NOMO-1 treated with DMSO at 0.1 percent for 48 hours (cell line): ENCODE results near the gene FGF18.
"Not testable (repeated sequence)": the region's sequence is repeated elsewhere in the genome, so short reads cannot be mapped to it uniquely, and the experiment has no call there.

Experiments used
- DNase-seq: peaks from one replicate; lab custom pipeline; 2025; ENCODE audit not compliant: unreplicated experiment; lab: John Stamatoyannopoulos, UW

Gene FGF18

GRCh38 chr5:171398660-171399059 is 20.8 kb upstream of the FGF18 start:
- not testable (repeated sequence) for DNase-seq

DNA sequence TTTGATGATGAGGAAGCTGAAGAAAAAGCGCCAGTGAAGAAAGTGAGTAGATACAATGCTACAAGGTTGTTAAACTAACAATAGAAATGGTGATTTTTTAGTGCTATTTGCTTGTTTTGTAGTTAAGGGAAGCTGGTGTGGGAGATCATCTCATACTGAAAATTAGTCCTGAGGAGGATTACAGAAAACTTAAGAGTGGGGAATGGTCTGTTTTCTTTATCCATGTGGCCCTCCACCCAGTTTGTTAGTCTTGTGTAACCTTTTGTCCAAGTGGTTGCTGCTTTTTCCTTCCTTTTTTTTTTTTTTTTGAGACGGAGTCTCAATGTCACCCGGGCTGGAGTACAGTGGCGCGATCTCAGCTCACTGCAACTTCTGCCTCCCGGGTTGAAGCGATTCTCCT is 19.3 kb upstream of the FGF18 start:
- DNase-seq, result no peak

DNA sequence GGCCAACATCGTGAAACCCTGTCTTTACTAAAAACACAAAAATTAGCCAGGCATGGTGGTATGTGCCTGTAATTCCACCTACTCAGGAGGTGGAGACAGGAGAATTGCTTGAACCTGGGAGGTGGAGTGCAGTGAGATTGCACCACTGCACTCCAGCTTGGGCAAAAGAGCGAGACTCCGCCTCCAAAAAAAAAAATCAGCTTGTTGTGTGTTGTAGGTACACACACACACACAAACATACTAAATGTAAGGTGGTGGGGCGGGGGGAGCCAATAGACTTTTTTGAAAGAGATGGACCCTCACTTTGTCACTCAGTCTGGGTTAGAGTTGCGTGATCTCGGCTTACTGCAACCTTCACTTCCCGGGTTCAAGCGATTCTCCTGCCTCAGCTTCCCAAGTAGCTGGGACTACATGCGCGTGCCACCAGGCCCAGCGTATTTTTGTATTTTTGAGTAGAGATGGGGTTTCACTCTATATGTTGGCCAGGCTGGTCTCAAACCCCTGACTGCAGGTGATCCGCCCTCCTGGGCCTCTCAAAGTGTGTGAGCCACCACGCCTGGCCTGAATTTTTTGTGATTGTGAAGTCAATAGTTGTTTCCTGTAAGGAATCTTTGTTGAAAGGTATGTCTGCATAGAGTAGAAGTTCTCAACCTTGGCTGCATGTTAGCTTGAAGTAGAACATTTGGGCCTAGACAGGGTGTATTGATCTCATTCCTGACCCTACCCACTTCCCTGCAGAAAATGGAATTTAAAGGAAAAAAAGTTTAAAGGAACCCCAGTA is 18.1 kb upstream of the FGF18 start:
- DNase-seq, result no peak

DNA sequence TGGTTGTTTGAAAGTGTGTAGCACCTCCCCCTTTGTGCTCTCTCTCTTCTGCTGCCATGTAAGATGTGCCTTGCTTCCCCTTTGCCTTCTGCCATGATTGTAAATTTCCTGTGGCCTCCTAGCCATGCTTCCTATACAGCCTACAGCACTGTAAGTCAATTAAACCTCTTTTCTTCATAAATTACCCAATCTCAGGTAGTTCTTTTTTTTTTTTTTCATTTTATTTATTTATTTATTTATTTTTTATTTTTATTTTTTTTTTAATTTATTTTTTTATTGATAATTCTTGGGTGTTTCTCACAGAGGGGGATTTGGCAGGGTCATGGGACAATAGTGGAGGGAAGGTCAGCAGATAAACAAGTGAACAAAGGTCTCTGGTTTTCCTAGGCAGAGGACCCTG is 16.7 kb upstream of the FGF18 start:
- DNase-seq, result not testable (repeated sequence)

DNA sequence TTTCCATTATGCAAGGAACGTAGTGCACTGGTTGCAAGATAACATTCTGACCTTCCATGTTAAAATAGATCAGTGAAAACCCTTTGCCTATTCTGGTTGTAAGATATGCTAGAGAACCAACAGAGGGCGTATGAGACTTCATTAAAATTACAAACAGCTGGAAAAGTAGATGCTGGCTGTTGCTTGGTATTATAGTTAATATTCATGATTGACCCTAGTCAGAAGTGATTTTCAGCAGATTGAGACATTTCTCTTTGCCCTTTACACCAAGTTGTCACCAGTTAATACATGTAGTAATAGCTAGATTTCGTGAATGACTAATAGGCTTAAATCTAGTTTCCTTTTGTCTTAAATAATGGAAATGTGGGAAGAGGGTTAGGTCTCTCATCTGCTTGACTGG is 13.8 kb upstream of the FGF18 start:
- DNase-seq, result peak; percentile 25

DNA sequence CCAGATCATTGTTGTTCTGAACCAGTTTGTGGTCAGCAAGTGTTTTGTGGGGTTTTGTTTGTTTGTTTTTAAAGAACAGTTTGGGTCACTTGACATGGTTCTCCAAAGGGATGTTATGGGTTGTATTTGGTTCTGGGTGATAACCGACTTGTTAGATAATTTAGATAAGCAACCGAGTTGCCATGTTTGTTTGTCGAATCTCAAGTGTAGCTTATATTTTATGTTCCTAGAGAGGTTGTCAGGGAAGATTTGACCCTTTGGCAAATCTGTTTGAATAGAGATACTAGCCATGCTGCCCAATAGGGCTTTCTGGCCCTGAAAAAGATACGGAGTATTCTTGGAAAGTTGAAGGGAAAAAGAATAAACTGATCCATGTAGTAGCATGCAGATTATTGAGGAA is 12.2 kb upstream of the FGF18 start:
- DNase-seq, result no peak

GRCh38 chr5:171409164-171410136 is 10.0 kb upstream of the FGF18 start:
- DNase-seq, result no peak

- DNase-seq, result no peak
Observed at GRCh38 chr5:171410181-171410580, 9.3 kb upstream of the FGF18 start.

DNA sequence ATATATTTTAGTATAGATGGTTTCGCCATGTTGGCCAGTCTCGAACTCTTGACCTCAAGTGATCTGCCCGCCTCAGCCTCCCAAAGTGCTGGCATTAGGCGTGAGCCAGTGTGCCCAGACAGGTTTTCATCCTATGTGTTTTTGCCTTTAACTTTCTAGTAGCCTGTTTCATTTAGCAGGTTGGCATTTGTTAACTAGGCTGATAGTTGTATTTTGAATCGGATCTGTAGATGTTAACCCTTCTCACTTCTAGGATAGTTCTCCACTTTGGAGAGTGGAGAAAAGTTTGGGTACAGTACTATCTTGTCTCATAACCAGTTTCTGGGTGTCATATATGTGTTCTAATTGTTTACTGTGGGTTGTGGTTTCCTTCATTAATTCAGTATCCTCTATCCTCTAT is 7.3 kb upstream of the FGF18 start:
- DNase-seq, result no peak

GRCh38 chr5:171413153-171413910 is 6.1 kb upstream of the FGF18 start:
- DNase-seq, result no peak

DNA sequence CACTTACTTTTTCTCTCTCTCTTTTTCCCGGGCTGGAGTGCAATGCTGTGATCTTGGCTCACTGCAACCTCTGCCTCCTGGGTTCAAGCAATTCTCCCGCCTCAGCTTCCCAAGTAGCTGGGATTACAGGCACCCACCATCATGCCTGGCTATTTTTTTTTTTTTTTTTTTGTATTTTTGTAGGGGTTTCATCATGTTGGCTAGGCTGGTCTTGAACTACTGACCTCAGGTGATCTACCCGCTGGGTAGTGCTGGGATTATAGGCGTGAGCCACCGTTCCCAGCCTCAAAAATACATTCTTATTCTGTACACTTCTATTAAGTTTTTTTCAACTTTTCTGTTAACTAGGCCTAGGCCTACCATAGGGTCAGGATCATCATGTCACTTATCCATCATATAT is 5.5 kb upstream of the FGF18 start:
- not testable (repeated sequence) for DNase-seq

- no peak for DNase-seq
Observed at GRCh38 chr5:171415115-171415730, 4.2 kb upstream of the FGF18 start.

DNA sequence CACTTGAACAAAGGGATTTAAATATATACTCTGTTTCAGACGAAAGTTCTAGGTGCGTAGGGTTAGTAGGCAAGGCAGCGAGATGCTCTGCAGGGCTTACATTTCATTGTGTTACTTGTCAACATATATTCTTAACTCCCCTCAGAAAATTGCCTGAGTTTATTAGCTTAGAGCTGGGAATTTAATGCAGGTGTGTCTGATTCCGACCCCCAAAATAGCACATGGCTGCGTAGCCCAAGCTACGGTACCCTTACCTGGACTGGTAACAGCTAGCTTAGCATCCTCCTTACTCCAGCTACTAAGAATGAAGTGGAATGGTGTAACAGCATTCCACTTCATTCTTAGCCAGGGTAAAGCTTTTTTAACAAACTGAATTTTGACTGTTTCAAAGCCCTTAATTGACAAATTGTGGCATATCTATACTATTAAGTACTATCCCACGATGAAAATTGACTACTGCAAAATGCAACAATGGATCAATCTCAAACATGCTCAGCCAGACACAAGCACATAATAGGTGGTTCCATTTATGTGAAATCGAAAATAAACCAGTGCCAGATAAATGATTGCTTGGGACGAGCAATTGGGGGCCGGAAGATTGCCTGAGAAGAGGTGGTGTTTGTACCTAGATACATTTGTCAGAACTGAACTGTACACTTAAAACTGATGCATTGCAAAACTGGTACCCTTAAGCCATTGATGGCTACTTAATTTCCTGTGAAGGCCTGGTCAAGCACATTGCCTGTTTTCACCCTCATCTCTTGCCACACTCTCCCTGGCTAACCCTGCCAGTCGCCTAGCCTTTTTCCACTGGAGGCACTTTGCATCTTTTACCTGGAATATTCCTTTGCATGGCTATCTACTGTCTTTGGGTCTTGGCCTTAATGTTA is 3.0 kb upstream of the FGF18 start:
- DNase-seq, result no peak

- DNase-seq, result peak; percentile 53
Observed at GRCh38 chr5:171418316-171418981, 998 bp upstream of the FGF18 start.

- DNase-seq, result peak; percentile 38
Observed at GRCh38 chr5:171419688-171420430, 412 bp downstream of the FGF18 start.

DNA sequence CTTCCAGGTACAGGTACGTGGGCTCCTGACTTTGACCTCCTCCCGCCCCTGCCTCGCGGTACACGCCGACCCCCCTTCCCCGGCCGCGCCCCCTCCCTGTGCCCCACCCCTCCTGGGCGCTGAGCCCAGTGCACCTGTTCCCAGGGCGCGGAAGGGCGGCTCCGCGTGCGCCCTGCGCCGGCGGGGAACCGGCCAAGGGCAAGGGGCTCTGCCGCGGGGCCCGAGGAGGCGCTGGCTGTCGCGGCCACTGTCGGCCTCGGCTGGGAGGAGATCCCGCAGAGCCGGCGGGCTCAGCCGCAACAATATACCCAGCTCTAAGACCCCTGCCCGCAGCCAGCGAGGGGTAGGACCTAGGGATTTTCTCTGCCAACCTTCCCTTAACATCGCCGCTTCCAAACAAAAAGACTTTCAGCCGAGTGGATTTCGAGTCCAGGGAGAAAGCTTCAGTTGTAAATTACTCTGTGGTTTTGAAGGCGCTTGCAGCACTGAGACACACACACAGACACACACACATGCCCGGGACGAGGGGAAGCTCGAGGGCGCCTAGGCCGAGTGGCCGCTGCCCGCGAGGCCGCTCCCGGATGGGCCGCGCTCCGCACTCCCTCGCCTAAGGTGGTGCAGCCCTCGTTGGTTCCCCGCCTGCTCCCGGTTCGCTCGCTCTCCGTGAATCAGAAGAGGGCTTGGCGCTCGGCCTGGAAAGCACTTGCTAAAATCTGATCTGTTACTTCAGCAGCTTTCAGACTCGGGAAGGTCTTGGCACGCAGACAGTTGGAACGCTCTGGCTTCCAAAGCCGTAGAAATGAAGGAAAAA is 1.2 kb downstream of the FGF18 start:
- DNase-seq, result no peak

GRCh38 chr5:171421331-171422262 is 2.1 kb downstream of the FGF18 start:
- no peak for DNase-seq
